Measurements from ENCODE around the gene SLC30A3. TPM values are rescaled to one million over a fixed set of nuclear protein-coding genes. Genes with fewer than 3 reads are reported as not detected.

Gene SLC30A3
- total RNA-seq, 1 experiment from 2014 or later = 0.11 TPM

GRCh38 chr2:27261241-27261925, 1.5 kb downstream of the SLC30A3 start:
- no peak for DNase-seq (ENCODE audit: low read depth)

GRCh38 chr2:27258051-27258450, 4.8 kb downstream of the SLC30A3 start:
- DNase-seq (ENCODE audit: low read depth) = no peak

- DNase-seq (ENCODE audit: low read depth) = no peak
These were observed 5.9 kb downstream of the SLC30A3 start for GRCh38 chr2:27256855-27257454.

- no peak for DNase-seq (ENCODE audit: low read depth)
These were observed 7.2 kb downstream of the SLC30A3 start for GRCh38 chr2:27255660-27256059.

- no peak for DNase-seq (ENCODE audit: low read depth)
These were observed 7.7 kb downstream of the SLC30A3 start for GRCh38 chr2:27255187-27255586.

GRCh38 chr2:27251766-27252165, 11.1 kb downstream of the SLC30A3 start:
- no peak for DNase-seq (ENCODE audit: low read depth)

- no peak for DNase-seq (ENCODE audit: low read depth)
These were observed 12.0 kb downstream of the SLC30A3 start for GRCh38 chr2:27250652-27251379.

- DNase-seq (ENCODE audit: low read depth) = peak; percentile 69
These were observed 12.8 kb downstream of the SLC30A3 start for GRCh38 chr2:27249891-27250651.

GRCh38 chr2:27249159-27249890, 13.5 kb downstream of the SLC30A3 start:
- DNase-seq (ENCODE audit: low read depth) = peak; percentile 46

GRCh38 chr2:27247893-27248292, 15.0 kb downstream of the SLC30A3 start:
- DNase-seq (ENCODE audit: low read depth) = no peak

- no peak for DNase-seq (ENCODE audit: low read depth)
These were observed 17.2 kb downstream of the SLC30A3 start for GRCh38 chr2:27245626-27246025.

GRCh38 chr2:27245116-27245515, 17.7 kb downstream of the SLC30A3 start:
- DNase-seq (ENCODE audit: low read depth) = no peak

- DNase-seq (ENCODE audit: low read depth) = no peak
These were observed 19.3 kb downstream of the SLC30A3 start for GRCh38 chr2:27243391-27244130.

- no peak for DNase-seq (ENCODE audit: low read depth)
These were observed 20.3 kb downstream of the SLC30A3 start for GRCh38 chr2:27242614-27242951.

GRCh38 chr2:27241761-27242613, 20.9 kb downstream of the SLC30A3 start:
- DNase-seq (ENCODE audit: low read depth) = no peak

GRCh38 chr2:27240406-27240805, 22.4 kb downstream of the SLC30A3 start:
- no peak for DNase-seq (ENCODE audit: low read depth)

GRCh38 chr2:27238976-27239375, 23.9 kb downstream of the SLC30A3 start:
- no peak for DNase-seq (ENCODE audit: low read depth)

- DNase-seq (ENCODE audit: low read depth) = no peak
These were observed 25.4 kb downstream of the SLC30A3 start for GRCh38 chr2:27237341-27237945.

GRCh38 chr2:27236626-27237025, 26.2 kb downstream of the SLC30A3 start:
- no peak for DNase-seq (ENCODE audit: low read depth)

- DNase-seq (ENCODE audit: low read depth) = no peak
These were observed 26.7 kb downstream of the SLC30A3 start for GRCh38 chr2:27236136-27236535.

All from Daoy (cell line).